ENCODE data around the gene COL9A3.

COL9A3 gene

DNA sequence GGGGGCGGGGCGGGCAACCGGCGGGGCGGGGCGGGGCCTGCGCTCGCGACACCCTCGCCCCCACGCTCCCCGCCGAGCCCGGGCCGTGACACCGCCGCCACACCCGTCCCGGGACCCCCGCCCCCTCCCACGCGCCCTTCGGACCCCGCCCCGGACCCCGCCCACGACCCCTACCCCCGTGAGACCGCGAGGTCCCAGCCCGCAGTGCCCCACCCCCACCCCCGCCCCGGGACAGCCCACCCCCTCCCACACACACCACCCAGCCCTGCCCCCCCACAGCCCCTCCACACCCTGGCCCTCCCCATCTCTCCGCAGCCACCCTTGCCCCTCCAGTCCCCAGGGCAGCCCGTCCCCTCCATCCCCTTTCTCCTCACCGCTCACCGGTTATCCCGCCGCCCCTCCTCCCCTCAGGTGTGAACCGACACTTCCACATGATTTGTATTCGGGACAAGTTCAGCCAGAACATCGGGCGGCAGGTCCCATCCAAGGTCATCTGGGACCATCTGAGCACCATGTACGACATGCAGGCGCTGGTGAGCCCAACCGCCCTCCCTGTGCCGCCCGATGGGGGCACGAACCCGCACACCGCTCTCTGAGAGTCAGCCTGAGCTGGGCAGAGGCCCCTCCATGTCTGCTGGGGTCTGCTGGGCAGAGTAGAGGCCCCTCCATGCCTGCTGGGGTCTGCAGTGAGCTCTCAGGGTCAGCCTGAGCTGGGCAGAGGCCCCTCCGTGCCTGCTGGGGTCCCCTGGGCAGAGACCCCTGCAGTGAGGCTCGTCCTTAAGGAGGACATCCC is 20.0 kb upstream of the COL9A3 start:
- DNase-seq (ENCODE audit: low read depth), result no peak

- DNase-seq (ENCODE audit: low read depth), result no peak
Measured at GRCh38 chr20:62797671-62798532, 18.9 kb upstream of the COL9A3 start.

- DNase-seq (ENCODE audit: low read depth), result no peak
Measured at GRCh38 chr20:62799036-62799435, 17.8 kb upstream of the COL9A3 start.

DNA sequence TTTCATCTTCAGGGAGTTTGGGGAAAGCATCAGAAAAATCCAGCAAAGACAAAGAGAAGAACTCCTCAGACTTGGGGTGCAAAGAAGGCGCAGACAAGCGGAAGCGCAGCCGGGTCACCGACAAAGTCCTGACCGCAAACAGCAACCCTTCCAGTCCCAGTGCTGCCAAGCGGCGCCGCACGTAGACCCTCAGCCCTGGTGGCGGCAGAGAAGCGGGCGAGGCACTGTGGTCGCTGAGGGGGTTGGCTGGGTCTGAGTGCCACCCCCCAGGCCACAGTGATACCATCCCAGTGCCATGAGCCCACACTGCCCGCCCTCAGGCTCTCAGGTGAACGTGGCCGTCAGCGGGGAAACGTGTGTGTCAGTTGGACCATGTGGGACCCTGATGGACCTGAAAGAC is 17.4 kb upstream of the COL9A3 start:
- DNase-seq (ENCODE audit: low read depth), result no peak

GRCh38 chr20:62799873-62800272 is 17.0 kb upstream of the COL9A3 start:
- DNase-seq (ENCODE audit: low read depth), result no peak

- no peak for DNase-seq (ENCODE audit: low read depth)
Measured at GRCh38 chr20:62800314-62801259, 16.3 kb upstream of the COL9A3 start.

DNA sequence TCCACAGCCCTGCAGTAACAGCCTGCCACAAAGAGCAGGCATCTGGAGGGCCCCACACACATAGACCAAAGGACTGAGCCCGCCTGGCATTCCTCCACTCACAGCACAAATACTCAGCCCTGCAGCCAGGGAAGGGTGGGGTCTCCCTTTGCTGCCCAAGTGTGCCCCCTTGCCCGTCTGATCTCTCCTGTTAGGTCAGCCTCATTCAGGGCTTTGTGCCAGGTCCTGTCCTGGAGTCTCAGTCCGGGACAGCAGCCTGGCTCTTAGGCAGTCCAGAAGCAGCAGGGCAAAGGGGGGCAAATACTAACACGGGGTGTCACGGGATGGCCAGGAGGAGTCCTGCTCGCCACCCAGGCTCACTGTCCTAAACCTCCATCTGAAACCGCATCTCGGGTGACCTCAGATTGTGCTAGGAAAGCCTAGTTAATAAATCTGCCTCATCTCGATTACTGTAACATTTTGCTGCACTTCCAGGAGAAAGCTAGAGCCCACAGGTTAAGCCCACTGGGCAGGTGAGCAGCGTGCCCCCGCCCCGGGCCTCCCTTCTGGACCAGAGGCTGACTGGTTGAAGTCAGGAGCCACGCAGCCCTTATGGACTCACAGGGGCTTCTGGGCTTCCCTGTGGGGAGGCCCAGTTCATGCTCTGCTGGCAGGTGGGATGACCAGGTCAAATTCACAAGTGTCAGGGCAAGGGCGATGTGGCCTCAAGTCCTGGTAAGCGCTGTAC is 15.4 kb upstream of the COL9A3 start:
- DNase-seq (ENCODE audit: low read depth), result no peak

DNA sequence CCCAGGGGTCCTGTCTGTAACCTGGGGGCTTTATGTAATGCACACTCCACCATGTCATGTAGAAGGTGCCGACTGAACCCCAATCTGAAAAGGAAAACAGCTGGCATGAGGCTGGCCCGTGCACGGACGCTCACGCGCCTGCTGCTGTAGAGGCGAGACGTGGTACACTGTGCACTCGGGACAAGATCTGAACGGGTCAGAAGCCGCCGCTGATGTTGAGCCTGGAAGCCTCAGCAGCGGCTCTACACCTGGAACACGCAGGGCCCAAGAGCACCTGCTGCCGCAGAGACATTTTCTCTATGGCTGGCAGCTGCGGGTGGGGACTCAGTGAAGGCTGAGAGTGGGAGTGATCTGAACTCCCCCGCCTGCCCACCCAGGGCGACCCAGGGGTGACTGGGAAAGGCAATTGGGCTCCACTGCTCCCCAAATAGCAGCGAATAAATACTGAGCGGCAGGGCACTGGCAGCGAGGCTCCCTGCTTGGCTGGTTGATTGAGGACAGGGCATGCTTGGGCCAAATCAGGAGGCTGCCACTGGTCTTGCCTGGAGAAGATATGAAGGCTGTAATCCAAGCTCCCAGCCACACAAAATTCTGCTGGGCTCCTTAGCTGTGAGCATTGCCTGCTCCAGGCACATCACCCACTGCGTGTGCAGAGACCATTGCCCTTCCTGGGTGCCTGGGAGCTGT is 14.7 kb upstream of the COL9A3 start:
- DNase-seq (ENCODE audit: low read depth), result no peak

DNA sequence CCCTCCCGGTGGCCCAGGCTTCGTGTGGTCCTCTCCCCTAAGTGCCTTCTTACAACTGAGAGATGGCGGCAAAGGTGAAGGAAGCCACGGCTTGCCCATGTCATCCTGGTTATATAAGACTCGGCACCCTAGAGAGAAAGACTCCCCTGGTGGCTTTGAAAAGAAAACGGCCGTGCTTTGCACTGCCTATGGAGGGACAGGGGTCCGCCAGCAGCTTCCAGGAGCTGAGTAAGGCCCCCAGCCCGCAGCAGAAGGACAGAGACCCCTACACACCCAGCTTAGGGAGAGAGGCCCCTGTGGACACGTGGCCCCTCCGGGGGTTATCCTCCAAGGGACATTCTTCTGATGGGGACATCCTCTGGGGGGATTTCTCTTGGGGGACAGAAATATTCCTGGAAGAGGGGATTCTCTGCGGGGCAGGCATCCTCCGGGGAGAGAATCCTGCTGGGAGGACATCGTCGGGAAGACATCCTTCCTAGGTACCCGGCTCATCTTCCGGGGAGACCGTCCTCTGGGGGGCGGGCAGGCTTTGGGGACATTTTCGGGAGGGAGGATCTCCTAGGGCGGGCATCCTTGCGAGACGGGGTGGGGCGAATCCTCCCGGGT is 12.7 kb upstream of the COL9A3 start:
- no peak for DNase-seq (ENCODE audit: low read depth)

GRCh38 chr20:62804627-62805154 is 12.2 kb upstream of the COL9A3 start, which contains the start of gene OGFR:
OGFR (plus strand) TSS chr20:62804835; CDS start chr20:62804860, 25 bp downstream.
- DNase-seq (ENCODE audit: low read depth), result no peak

DNA sequence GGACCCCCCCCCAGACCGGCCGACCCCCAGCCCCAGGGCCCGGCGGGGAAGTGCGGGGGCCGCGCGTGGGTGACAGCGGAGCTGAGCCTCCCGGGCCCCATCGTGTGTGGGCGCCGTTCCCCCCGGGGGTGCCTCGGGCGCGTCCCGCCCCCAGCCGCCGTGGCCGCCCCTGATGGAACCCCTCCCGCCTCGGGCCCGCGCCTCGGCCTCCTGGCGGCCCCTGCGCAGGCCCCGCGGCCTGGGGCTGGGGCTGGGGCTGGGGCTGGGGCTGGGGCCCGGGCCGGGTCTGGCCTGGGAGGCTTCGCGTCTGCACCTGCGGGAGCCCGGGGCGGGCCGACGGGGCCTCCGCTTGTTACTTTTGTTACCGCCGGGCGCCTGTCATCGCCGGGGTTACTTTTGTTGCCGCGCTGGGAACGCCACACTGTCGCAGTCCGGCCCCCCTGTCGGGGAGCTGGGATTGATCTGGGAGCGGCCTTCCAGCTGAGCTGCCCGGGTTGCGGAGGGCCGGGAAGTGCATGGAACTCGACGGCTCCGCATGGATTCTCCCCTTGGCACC is 11.6 kb upstream of the COL9A3 start:
- no peak for DNase-seq (ENCODE audit: low read depth)

GRCh38 chr20:62805711-62806382 is 11.0 kb upstream of the COL9A3 start:
- no peak for DNase-seq (ENCODE audit: low read depth)

DNA sequence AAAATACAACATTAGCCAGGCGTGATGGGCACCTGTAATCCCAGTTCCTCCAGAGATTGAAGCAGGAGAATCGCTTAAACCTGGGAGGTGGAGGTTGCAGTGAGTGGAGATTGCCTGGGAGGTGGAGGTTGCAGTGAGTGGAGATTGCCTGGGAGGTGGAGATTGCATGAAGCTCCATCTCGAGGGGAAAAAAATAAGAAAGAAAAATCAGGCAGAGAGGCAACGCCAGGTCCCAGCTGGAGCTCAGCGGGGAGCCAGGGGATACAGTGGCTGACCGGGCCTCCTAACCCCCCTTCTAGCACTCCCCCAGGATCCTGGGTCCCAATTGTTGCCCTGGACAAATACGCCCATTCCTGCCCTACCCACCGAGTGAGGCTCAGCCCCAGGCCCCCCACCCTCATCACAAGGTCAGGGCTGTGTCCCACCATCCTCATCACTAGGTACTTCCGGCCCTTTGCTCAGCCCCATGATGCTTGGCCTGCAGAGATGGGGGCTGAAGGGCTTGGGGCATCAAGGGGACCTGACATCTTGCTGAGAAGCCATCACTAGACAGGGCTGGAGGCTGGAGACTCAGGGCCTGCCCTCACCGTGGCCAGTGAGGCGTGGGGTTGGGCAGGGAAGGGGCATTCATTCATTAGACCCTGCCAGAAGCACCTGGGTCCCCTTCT is 10.3 kb upstream of the COL9A3 start:
- DNase-seq (ENCODE audit: low read depth), result no peak

- no peak for DNase-seq (ENCODE audit: low read depth)
Measured at GRCh38 chr20:62807444-62808210, 9.2 kb upstream of the COL9A3 start.

DNA sequence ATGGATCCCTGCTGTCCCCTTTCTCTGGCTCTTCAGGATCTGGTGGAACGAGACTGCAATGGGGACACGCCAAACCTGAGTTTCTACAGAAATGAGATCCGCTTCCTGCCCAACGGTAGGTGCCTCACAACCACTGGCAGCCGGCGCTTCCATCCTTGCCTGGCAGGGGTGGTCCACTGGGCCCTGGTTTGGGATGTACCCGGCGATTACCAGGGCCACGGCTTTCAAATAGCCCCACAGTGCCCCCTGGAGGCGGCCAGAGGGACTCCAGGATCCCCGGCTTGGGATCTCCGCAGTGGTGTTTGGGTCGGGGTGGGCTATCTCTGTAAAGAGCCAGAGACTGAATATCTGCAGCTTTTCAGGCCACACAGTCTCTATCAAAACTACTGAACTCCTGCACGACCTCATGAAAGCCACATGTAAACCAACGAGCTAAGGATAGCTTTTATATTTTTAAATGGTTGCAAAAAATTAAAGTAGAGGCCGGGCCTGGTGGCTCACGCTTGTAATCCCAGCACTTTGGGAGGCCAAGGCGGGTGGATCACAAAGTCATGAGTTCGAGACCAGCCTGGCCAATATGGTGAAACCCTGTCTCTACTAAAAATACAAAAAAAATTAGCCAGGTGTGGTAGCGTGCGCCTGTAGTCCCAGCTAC is 8.5 kb upstream of the COL9A3 start:
- DNase-seq (ENCODE audit: low read depth), result no peak

- DNase-seq (ENCODE audit: low read depth), result no peak
Measured at GRCh38 chr20:62809530-62810428, 7.1 kb upstream of the COL9A3 start.
